Left ventricle myocardium inferior (tissue), 1 donor: ENCODE results near the gene TRIO. TPM values are rescaled to one million over a fixed set of nuclear protein-coding genes. Genes with fewer than 3 reads are reported as not detected.

Experiments used
- DNase-seq: peaks from one replicate; pipeline ENCODE4 v3.0.0-alpha.2; 2020
- H3K27ac ChIP-seq: fragments of 200-600 bp; replicated peaks from 2 replicates; pipeline ENCODE4 v1.8.0; 2021
- H3K27me3 ChIP-seq: fragments of 200-600 bp; 2 replicates; pipeline ENCODE4 v1.8.0; 2021; ENCODE audit warnings: low read depth
- H3K36me3 ChIP-seq: fragments of 200-600 bp; 2 replicates; pipeline ENCODE4 v1.8.0; 2021
- H3K4me1 ChIP-seq: fragments of 200-600 bp; 2 replicates; pipeline ENCODE4 v1.8.0; 2021
- H3K4me3 ChIP-seq: fragments of 200-600 bp; 2 replicates; pipeline ENCODE4 v1.8.0; 2021; ENCODE audit warnings: mild to moderate bottlenecking, moderate library complexity
- H3K9me3 ChIP-seq: fragments of 200-600 bp; replicated peaks from 2 replicates; pipeline ENCODE4 v1.8.0; 2021
- CTCF ChIP-seq: fragments of 200-600 bp; IDR thresholded peaks from 2 replicates; pipeline ENCODE4 v1.8.0; 2021; ENCODE audit warnings: antibody characterized with exemption, mild to moderate bottlenecking, borderline replicate concordance
- intact Hi-C: fragments of 100-400 bp; cut with micrococcal nuclease; formaldehyde crosslinking; loops from one replicate; pipeline ENCODE4 v1.11.0; 2022
- total RNA-seq: library from RNA; stranded (reverse); fragmentation: NEBNext Ultra II Directional; extraction: Animal tissue kit (Norgen Biotek cat#: 25700); gene quantifications from one replicate; pipeline ENCODE4 v1.2.1, GENCODE V29; 2021
- donor health status: DM: no; HTN: yes; CAD: no; lungs with severe emphysema.

Gene TRIO
- total RNA-seq, 1 donor from 2014 or later = 52.8 TPM

GRCh38 chr5:14308384-14309154, 165.4 kb downstream of the TRIO start:
- Histone ChIP-seq H3K36me3 (peaks cover 60% of the 10 kb centered on the region), H3K27ac (no peak overlapping the region), H3K27me3 (no peaks in the 10 kb centered on the region), H3K4me3 (no peak overlapping the region), H3K9me3 (no peaks in the 10 kb centered on the region), H3K4me1 (peaks cover 49% of the 10 kb centered on the region)
- no peak for DNase-seq
- intact Hi-C loops = no loop called here
- TF ChIP-seq CTCF = no peak

- TF ChIP-seq CTCF = no peak
- peaks cover 56% of the 10 kb centered on the region for H3K36me3 ChIP-seq
- H3K4me1 ChIP-seq = peaks cover 48% of the 10 kb centered on the region
Observed at GRCh38 chr5:14309199-14309598, 166.1 kb downstream of the TRIO start.

GRCh38 chr5:14309878-14310531, 166.9 kb downstream of the TRIO start:
- Histone ChIP-seq H3K4me3 (no peak overlapping the region), H3K4me1 (peaks cover 40% of the 10 kb centered on the region), H3K9me3 (no peaks in the 10 kb centered on the region), H3K27ac (no peak overlapping the region), H3K36me3 (peaks cover 48% of the 10 kb centered on the region), H3K27me3 (no peaks in the 10 kb centered on the region)
- DNase-seq = no peak
- intact Hi-C loops = no loop called here
- TF ChIP-seq CTCF = no peak

More at GRCh38 chr5:14309199-14309598, 166.1 kb downstream of the TRIO start:
- intact Hi-C loops = no loop called here
- DNase-seq = no peak
- H3K9me3 ChIP-seq = no peaks in the 10 kb centered on the region
- H3K27me3 ChIP-seq = no peaks in the 10 kb centered on the region
- H3K27ac ChIP-seq = no peak overlapping the region
- no peak overlapping the region for H3K4me3 ChIP-seq

GRCh38 chr5:14310901-14311300, 167.8 kb downstream of the TRIO start:
- H3K4me3 ChIP-seq = no peak overlapping the region
- no peaks in the 10 kb centered on the region for H3K27me3 ChIP-seq
- no peak for TF ChIP-seq CTCF
- intact Hi-C loops = no loop called here
- no peak overlapping the region for H3K27ac ChIP-seq
- peaks cover 33% of the 10 kb centered on the region for H3K4me1 ChIP-seq
- H3K36me3 ChIP-seq = peaks cover 41% of the 10 kb centered on the region
- H3K9me3 ChIP-seq = no peaks in the 10 kb centered on the region
- no peak for DNase-seq

GRCh38 chr5:14313986-14314690, 171.0 kb downstream of the TRIO start:
- TF ChIP-seq CTCF = no peak
- H3K36me3 ChIP-seq = peaks cover 51% of the 10 kb centered on the region

More at GRCh38 chr5:14313986-14314690, 171.0 kb downstream of the TRIO start:
- Histone ChIP-seq H3K27me3 (no peaks in the 10 kb centered on the region), H3K27ac (no peak overlapping the region), H3K4me1 (peaks cover 29% of the 10 kb centered on the region), H3K4me3 (no peak overlapping the region), H3K9me3 (no peaks in the 10 kb centered on the region)
- intact Hi-C loops = no loop called here
- no peak for DNase-seq
